PFSK-1 (cell line): ENCODE measurements around the gene FUT6.

ENCODE experiments used
- FOXP2 ChIP-seq: optimal IDR thresholded peaks from 2 replicates; pipeline ENCODE3; 2011; ENCODE audit warnings: borderline replicate concordance, control low read depth, inconsistent platforms; ENCODE audit not compliant: insufficient read depth; ENCODE audit errors: extremely low read length, extremely low read depth
- POLR2AphosphoS5 ChIP-seq: IDR thresholded peaks from 2 replicates; pipeline ENCODE4 v1.6.1; 2012; ENCODE audit warnings: low read depth, mild to moderate bottlenecking, control low read depth, low read length, moderate library complexity
- SIN3A ChIP-seq: IDR thresholded peaks from 2 replicates; pipeline ENCODE4 v1.6.1; 2012; ENCODE audit warnings: mild to moderate bottlenecking, low read length, moderate library complexity, borderline replicate concordance; ENCODE audit not compliant: insufficient read depth
- TAF1 ChIP-seq: IDR thresholded peaks from 2 replicates; pipeline ENCODE4 v1.6.1; 2012; ENCODE audit warnings: low read length, control low read depth, borderline replicate concordance; ENCODE audit not compliant: insufficient read depth
- TF ChIP-seq, protein P1 (sequence below), 2 experiments: IDR thresholded peaks; 2 replicates each; pipeline versions ENCODE4 v1.6.1 to v1.8.0; 2011 to 2012; ENCODE audit warnings: low read depth in 2 of 2, low read length in 2 of 2, control low read depth in 1 of 2, inconsistent platforms in 1 of 2, mild to moderate bottlenecking in 1 of 2, moderate library complexity in 1 of 2; ENCODE audit not compliant: insufficient read depth in 1 of 2

The FUT6 gene

DNA sequence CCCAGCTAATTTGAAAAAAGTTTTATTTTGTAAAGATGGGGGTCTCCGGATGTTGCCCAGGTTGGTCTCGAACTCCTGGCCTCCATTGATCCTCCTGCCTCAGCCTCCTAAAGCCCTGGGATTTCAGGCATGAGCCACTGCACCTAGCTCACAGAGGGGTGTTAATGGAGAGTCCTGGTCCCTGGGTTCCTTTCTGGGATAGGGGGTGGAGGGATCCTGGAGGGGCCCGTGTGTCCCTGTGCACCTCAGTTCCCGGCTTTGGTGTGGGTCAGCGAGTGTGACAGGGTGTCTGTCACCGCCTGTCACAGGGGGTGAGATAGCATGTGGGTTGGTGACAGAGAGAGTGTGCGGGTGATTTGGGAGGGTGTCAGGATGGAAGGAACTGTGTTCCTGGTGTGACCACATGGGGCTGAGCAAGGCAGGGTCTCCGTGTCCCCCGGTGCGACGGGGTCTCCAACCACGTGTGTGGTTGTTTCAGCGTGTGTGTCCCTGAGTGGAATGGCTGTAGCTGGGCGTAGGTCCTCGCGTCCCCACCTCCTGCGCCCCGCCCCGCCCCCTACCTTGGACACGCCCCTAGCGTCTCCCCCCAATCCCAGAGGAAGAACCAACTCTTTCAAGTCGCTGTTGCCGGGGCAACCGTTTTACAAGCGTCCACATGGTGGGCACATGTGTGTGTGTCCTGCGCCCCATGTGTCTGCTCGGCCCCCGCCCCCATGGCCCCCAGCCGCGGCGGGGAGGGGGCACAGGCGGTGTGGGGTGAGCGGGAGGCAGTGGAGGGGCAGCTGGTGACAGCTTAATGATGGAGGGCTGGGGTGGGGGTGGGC is 37.5 kb downstream of the FUT6 start:
- TF ChIP-seq SIN3A (no peak), POLR2AphosphoS5 (no peak), FOXP2 (no peak)
- TF ChIP-seq, protein P1, sequence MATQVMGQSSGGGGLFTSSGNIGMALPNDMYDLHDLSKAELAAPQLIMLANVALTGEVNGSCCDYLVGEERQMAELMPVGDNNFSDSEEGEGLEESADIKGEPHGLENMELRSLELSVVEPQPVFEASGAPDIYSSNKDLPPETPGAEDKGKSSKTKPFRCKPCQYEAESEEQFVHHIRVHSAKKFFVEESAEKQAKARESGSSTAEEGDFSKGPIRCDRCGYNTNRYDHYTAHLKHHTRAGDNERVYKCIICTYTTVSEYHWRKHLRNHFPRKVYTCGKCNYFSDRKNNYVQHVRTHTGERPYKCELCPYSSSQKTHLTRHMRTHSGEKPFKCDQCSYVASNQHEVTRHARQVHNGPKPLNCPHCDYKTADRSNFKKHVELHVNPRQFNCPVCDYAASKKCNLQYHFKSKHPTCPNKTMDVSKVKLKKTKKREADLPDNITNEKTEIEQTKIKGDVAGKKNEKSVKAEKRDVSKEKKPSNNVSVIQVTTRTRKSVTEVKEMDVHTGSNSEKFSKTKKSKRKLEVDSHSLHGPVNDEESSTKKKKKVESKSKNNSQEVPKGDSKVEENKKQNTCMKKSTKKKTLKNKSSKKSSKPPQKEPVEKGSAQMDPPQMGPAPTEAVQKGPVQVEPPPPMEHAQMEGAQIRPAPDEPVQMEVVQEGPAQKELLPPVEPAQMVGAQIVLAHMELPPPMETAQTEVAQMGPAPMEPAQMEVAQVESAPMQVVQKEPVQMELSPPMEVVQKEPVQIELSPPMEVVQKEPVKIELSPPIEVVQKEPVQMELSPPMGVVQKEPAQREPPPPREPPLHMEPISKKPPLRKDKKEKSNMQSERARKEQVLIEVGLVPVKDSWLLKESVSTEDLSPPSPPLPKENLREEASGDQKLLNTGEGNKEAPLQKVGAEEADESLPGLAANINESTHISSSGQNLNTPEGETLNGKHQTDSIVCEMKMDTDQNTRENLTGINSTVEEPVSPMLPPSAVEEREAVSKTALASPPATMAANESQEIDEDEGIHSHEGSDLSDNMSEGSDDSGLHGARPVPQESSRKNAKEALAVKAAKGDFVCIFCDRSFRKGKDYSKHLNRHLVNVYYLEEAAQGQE (IDR thresholded peaks at IDR 0.05; ENCODE audit: insufficient read depth in 1 of 2, low read depth in 2 of 2, low read length in 2 of 2): no peak

DNA sequence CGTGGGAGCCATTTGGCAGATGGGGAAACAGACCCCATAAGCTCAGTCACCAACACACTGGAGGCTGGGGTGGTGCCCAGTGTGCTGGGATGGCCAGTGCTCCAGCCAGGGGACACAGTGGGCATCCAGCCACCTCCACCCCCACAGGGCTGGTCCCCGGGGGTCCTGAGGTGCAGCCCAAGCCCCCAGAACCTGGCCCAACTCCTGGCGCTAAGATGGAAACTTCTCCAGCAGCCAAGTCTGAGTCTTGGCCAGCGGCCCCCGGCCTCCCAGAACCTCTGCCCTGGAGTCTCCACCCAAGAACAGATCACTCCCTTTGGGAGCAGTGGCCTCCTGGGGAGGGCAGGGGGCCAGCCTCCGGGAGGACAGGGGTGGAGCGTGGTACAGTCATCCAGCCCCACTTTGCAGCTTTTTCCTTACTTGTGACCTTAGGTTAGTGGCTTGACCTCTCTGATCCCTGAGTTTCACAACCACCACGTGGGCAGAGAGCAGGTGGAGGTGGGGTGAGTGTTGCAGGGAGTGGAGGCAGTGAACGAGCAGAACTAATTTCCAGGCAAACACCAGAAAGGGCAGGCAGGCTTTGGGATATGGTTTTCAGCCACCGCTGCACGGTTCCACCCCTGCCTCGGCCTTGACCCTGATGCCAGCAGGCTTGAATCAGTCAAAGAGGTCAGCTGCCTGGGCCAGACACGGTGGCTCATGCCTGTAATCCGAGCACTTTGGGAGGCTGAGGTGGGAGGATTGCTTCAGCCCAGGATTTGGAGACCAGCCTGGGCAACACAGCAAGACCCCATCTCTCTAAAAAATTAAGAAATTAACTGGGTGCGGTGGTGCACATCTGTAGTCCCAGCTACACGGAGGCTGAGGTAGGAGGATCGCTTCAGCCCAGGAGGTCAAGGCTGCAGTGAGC is 38.9 kb downstream of the FUT6 start:
- TF ChIP-seq FOXP2: no peak
- TF ChIP-seq SIN3A: no peak
- TF ChIP-seq TAF1: no peak
- TF ChIP-seq, protein P1 (IDR thresholded peaks at IDR 0.05; ENCODE audit: insufficient read depth in 1 of 2, low read depth in 2 of 2, low read length in 2 of 2): no peak
- TF ChIP-seq POLR2AphosphoS5: no peak

DNA sequence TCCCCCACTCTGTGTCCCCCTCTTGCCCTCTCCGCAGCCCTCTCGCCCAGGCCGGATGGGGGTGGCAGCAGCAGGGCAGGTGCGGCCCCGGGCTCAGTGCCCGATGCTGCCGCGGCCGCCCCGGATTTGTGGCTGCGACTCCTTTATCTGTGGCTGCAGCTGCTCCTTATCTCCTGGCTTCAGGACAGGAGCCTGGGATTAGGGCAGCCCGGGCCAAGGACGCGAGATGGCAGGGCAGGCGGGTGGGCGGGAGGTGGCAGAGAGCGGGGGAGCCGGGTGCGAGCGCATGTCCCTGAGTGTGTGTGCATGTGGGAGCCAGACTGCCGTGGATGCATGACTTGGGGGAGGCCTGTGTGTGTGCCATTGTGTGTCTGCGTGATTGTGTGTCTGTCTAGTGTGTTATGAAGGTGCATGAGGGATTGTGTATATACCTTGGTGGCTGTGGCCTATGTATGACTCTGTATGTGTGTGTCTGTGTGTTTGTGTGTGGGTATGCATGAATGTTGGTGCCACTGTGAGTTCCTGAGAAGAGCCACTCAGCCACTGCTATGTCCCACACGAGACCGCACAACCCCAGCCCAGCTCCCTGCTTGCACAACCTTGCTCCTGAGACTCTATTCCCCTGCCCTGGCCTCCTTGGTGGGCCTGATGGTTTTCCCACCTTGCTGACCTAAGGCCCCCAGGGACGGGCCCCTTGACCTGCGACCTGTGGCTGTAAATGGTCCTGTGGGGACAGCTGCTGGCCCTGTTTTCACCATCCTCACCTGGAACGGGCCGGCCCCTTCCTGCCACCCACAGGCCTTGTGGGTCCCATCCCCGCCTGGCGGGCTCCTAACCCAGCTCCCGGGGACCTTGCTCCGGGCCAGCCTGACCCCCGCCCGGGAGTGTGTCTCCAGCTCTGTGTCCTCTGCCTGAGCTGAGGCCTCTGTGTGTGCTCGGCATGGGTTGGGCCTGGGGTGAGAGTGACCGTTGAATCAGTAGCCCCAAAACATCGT is 40.0 kb downstream of the FUT6 start:
- TF ChIP-seq SIN3A (no peak), TAF1 (no peak), POLR2AphosphoS5 (no peak), FOXP2 (no peak)
- TF ChIP-seq, protein P1 (IDR thresholded peaks at IDR 0.05; ENCODE audit: insufficient read depth in 1 of 2, low read depth in 2 of 2, low read length in 2 of 2): no peak

DNA sequence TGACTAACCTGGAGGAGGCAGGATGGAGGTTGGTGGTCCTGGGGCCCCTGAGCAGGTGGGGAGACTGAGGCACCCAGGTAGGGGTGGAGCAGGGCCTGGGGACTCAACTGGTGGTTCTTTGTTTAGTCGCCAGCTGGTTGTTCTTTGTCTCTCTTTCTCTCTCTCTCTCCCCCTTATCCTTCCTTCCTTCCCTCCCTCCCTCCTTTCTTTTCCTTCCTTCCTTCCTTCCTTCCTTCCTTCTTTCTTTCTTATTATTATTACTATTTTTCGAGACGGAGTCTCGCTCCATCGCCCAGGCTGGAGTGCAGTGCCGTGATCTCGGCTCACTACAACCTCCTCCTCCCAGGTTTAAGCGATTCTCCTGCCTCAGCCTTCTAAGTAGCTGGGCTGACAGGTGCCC is 41.3 kb downstream of the FUT6 start:
- no peak for TF ChIP-seq POLR2AphosphoS5
- no peak for TF ChIP-seq TAF1

DNA sequence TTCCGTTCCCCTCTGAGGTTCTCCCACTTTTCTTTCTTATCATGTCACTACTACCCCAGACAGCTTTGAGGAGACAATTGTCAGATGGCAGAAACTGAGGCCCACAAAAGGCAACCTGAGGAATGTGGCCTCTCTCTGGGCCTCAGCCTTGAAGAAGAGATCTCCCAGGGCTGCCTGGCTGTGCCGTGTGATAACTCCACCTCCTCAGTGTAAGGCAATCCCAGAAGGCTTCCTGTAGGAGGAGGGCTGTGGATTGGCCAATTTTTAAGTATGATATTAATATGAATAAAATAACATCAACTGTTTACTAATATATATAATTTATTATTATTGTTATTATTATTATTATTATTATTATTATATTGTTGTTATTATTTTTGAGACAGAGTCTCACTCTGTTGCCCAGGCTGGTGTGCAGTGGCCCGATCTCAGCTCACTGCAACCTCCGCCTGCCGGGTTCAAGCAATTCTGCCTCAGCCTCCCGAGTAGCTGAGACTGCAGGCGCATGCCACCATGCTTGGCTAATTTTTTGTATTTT is 44.1 kb downstream of the FUT6 start:
- TF ChIP-seq POLR2AphosphoS5 (no peak), SIN3A (no peak), TAF1 (no peak), FOXP2 (no peak)
- TF ChIP-seq, protein P1 (IDR thresholded peaks at IDR 0.05; ENCODE audit: insufficient read depth in 1 of 2, low read depth in 2 of 2, low read length in 2 of 2): no peak
